KBM-7 (cell line): Measurements from ENCODE around the gene TTC21A.
"Not testable (repeated sequence)": the region's sequence is repeated elsewhere in the genome, so short reads cannot be mapped to it uniquely, and the experiment has no call there.

Experiments used
- DNase-seq: peaks from one replicate; pipeline ENCODE4 v3.0.0-alpha.2; 2015
- in situ Hi-C: fragments of 300-500 bp; cut with MboI; formaldehyde crosslinking; loops from 2 replicates; pipeline ENCODE4 v1.14.3; 2020; ENCODE audit warnings: low sequenced_read_pairs, low pct_unique_long_range_greater_than_20kb, mixed read lengths

Gene TTC21A

GRCh38 chr3:39168156-39168780 lies 60.8 kb downstream of the TTC21A start:
- DNase-seq = no peak
- in situ Hi-C loops = no loop called here

DNA sequence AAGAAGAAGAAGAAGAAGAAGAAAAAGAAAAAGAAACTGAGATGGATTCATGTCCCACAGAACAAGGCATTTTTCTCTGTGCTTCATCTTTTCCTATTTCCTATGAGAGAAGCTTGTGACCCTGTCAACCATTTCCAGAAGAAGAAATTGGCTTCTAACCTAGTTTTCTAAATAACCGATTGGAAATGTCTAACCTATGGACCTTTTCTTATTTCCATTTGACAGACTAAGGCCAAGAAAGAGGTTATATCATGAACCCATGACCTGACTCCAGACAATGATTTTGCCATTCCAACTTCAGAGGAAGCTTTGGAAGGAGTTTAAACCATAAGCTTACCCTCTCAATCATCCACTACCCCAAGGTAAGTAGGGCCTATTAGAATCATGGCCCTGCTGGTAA lies 62.2 kb downstream of the TTC21A start:
- in situ Hi-C loops = no loop called here
- no peak for DNase-seq

GRCh38 chr3:39170461-39170860 lies 63.0 kb downstream of the TTC21A start:
- in situ Hi-C loops = no loop called here
- no peak for DNase-seq

DNA sequence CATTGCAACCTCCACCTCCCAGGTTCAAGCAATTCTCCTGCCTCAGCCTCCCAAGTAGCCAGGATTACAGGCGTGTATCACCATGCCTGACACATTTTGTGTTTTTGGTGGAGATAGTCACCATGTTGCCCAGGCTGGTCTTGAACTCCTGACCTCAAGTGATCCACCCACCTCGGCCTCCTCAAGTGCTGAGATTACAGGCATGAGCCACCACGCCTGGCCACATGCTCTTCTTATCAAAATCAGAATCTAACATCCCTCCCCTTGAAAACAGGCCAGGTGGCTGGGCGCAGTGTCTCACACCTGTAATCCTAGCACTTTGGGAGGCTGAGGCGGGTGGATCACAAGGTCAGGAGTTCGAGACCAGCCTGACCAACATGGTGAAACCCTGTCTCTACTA lies 63.4 kb downstream of the TTC21A start:
- in situ Hi-C loops, DNase-seq: not testable (repeated sequence)

- in situ Hi-C loops = no loop called here
- no peak for DNase-seq
These were observed 64.4 kb downstream of the TTC21A start for GRCh38 chr3:39171860-39172259.

GRCh38 chr3:39173318-39174125 lies 66.0 kb downstream of the TTC21A start:
- in situ Hi-C loops = no loop called here
- no peak for DNase-seq

DNA sequence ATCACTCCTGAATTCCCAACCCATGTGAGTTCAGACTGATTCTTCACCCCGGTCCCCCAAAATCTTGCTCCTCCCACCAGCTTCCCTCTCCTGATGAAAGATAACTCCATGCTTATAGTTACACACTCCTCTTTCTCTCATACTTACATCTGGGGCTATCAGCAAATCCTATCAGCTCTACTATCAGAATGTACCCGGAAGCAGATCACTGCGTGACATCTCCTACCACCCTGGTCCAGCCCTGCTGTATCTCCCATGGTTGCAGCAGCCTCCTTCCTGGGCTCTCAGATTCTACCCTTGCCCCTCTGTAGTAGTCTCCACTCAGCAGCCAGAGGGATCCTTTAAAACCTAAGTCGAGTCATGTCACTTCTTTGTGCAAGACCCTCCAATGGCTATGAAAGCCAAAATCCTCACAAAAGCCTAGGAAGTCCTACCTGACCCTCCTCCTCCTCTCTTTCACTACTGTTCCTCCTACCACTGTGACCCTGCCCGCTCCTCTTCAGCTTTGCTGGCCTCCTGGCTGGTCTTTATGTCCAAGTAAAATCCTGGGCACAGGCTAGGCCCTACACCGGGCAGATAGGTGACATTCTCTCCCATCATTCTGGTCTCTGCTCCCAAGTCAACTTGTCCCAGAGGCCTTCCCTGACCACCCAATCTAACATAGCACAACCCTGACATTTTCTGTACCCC lies 68.7 kb downstream of the TTC21A start:
- no peak for DNase-seq
- in situ Hi-C loops = loop anchor here (25.0 kb wide), 1 partner anchor 211 kb away; the partner anchor contains the start of gene SLC25A38

- in situ Hi-C loops = loop anchor here (25.0 kb wide), 1 partner anchor 209 kb away; the partner anchor contains the start of gene SLC25A38
- peak; percentile 76 for DNase-seq
These were observed 70.3 kb downstream of the TTC21A start for GRCh38 chr3:39177708-39178332.

DNA sequence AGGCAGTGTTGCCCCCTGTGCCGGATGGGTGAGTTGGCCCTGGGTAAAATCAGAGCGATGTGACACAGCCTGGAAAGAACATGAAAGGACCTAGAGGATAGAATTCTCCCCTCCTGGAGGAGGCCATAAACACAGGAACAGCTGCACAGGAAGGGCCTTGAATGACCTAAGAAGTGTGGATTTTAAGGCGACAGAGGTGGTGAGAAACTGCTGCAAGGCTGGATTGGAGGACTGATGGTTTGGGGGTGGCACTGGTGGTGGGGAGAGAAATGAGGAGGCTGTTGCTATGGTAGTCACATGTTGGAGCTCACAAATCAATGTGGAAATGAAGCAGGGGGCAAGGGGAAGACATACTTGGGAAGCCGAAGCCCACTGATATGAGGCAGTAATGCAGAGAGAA lies 71.1 kb downstream of the TTC21A start:
- no peak for DNase-seq
- in situ Hi-C loops = loop anchor here (25.0 kb wide), 1 partner anchor 209 kb away; the partner anchor contains the start of gene SLC25A38

DNA sequence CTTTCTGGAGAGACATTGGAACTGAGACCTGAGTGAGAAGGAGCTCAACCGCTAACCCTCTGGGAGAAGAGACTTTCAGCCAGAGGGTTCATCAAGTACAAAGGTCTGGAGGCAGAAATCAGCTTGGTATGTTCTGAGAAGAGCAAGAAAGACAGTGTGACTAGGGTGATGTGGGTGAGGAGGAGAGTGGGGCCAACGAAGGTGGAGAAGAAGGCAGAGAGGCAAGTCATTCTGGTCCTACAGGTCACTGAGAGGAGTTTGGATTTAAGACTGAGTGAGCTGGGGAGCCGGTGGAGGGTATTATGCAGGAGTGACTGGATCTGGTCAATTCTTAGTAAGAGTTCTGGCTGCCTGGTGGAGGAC lies 72.7 kb downstream of the TTC21A start:
- in situ Hi-C loops = loop anchor here (25.0 kb wide), 1 partner anchor 207 kb away; the partner anchor contains the start of gene SLC25A38
- DNase-seq = no peak

GRCh38 chr3:39180546-39181346 lies 73.3 kb downstream of the TTC21A start:
- DNase-seq = peak; percentile 83
- in situ Hi-C loops = loop anchor here (25.0 kb wide), 1 partner anchor 207 kb away; the partner anchor contains the start of gene SLC25A38

DNA sequence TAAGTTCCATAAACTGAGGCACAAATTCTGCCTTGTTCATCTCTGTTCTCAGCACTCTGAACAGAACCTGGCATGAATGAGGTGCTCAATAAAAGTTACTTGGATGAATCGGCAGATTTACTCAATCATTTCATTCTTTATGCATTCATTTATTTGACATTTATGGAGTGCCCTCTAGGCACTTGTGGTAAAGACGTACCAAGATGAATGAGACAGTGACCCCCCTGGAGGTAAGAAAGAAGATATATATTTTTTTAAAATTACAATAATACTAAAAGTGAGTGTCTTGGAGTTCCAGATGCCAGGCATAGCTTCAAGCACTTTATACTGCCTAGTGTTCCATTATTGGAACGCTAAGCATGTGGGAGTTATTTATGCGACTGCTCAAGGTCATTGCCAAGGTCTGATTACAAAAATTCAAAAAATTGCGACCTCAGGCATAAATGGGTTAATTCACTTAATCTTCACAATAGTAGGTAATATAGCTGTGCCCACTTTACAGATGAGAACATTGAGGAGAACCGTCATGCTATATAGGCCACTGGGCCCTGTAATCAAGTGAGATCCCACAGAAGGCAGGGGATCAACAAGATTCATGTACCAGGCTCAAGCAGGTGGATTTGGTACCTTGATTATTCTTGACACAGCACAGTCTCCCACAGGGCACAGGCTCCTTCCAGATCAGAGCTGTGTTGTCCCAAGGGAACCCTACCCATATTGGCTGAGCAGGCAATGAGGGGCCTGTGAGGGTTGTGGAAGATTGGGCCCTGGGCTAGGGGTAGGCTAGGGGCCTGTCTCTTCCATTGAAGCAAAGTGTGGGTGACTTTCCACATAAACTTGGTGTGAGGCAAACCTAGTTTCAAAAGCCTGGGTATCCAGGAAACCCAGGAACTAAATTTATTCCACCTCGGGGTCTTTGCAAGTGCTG lies 74.2 kb downstream of the TTC21A start:
- in situ Hi-C loops = loop anchor here (25.0 kb wide), 1 partner anchor 206 kb away; the partner anchor contains the start of gene SLC25A38
- no peak for DNase-seq

DNA sequence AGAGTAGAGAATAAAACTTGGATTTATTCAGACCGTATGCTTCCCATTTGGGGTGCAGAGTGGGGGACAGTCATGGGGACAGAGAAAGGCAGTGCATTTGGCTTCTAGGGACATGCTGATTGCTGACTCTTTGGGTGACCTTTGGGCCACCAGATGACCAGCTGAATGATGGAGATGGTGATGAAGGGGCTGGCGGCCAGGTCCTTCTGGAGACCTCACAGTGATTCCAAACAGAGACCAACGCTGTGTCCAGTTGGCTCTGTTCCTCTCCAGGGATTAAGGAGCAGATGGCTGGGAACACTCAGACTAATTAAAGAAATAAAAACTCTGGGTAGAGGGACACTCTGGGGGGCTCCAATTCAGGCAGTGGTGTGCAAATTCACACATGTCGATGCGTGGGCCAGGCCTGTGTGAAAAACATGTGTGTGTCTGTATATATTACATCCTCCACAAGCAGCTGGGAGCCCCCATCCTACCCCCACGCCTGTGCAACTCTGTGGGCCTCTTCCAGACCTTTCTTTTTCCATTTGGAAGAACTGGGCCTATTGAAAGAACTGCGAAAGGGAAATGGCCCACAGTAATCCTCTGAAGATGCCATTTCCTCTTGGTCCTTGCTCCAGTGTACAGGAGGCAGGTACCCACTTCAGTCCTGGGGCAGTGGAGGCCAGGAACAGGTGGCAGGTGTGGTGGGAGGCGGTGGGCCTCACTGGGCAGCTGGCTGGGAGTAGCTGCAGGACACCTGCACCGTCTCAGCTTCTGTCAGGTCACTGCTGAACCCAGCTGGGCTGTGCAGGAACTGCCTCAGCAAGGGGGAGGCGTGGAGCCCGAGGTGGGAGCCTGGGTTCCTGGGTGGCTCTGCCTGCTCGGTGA lies 76.0 kb downstream of the TTC21A start:
- DNase-seq = no peak
- in situ Hi-C loops = loop anchor here (25.0 kb wide), 1 partner anchor 204 kb away; the partner anchor contains the start of gene SLC25A38

DNA sequence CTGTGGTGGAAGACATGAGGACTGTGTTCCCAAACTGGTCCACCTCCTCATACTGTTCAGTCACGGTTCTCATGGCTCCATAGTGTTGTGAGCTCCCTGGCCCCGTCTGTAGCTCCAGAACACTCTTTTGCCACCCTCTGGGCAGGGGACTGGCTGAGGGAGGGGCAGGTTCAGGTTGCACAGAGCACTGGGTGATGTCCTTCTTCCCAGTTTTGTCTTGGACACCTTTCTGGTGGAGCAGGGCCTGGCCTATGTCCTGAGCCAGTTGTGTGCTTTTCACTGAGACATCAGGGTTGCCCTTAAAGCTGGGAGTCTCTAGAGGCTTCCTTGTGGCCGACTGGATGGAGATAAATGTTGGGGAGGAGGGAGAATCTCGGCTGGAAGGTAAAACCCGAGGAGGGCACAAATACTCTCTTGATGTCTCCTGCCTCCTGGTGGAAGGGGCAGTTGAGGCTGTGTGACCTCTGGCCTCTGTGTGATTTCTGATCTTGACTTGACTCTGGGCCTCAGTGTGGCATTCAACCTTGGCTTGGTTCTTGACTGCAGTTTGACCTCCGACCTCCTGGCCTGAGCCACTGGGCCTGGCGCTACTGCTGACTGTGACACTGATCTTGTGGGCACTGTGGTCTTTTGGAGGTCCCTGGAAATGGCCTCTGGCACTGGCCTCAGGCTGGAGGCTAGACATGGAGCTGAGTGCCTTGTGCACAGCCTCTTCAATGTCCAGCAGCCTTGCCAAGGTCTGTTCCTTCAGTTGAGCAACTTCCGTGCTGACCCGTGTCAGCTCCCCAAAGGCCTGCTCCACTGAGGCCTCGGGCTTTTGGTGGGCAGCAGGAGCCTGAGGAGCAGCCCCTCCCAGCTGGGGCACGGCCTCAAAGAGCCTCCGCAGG lies 76.8 kb downstream of the TTC21A start:
- DNase-seq = no peak
- in situ Hi-C loops = loop anchor here (25.0 kb wide), 1 partner anchor 203 kb away; the partner anchor contains the start of gene SLC25A38

DNA sequence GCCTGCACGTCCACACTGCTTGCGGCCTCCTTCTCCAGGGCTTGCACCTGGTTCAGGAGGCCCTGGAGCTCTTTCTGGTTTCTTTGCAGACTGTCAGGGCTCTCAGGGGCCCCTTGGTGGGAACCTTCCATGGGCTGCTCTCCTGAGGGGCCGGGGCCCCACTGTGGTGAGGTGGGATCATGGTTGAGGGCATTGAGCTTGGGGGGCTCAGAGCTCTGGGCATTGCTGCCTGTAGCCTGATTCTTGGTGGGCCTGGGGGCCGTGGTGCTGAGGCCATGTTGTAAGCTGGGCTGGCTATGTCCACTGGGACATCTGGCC lies 77.4 kb downstream of the TTC21A start:
- in situ Hi-C loops = loop anchor here (25.0 kb wide), 1 partner anchor 202 kb away; the partner anchor contains the start of gene SLC25A38
- DNase-seq = no peak
